HCT116 (cell line): Measurements from ENCODE around the gene CDH13.

Experiments
- CBX3 ChIP-seq: IDR thresholded peaks from 2 replicates; pipeline ENCODE4 v1.6.1; 2012; ENCODE audit warnings: low read depth
- POLR2AphosphoS5 ChIP-seq: IDR thresholded peaks from 2 replicates; pipeline ENCODE4 v1.6.1; 2011; ENCODE audit warnings: mild to moderate bottlenecking, low read depth, low read length, moderate library complexity
- RAD21 ChIP-seq: IDR thresholded peaks from 2 replicates; pipeline ENCODE4 v1.6.1; 2012; ENCODE audit warnings: low read depth, mild to moderate bottlenecking
- TCF7L2 ChIP-seq: IDR thresholded peaks from 2 replicates; pipeline ENCODE4 v1.7.0; 2011; ENCODE audit warnings: borderline replicate concordance, inconsistent platforms; ENCODE audit not compliant: insufficient read depth, insufficient read length; ENCODE audit errors: extremely low read depth
- ZFX ChIP-seq: fragments of 450-650 bp; IDR thresholded peaks from 2 replicates; pipeline ENCODE4 v1.6.1; 2017

DNA sequence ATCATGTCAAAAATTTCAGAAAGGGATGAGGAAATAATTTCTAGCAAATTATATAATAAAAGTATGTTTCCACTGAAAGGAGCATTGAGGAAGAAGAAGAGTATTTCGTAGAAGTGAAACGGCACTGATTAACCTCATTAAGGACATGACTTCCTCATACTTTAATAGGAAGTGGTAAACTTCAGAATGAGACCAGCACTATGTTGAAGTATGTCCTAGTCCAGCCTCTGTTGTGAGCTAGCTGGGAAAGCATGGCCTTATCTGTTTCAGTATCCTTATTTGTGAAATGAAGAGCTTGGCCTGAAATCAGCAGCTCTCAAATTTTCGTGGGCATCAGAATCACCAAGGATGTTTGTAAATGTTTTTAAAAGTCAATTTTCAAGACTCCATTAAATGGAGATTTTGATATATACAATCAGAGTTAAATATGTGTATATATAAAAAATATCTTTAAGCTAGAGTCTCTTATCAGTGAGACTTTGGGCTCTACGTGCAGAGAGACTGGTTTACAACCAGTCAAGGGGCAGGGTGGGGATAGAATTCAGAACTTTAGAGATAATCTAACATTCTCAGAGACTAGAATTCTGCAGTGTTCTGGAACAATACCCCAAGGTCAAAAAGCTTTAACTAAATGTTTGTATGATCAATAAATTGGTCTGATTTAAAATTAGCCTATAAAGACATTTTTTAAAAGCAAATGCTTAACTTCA is 365.4 kb downstream of the CDH13 start:
- TF ChIP-seq POLR2AphosphoS5 = no peak
- TF ChIP-seq TCF7L2 = no peak
- TF ChIP-seq CBX3 = no peak
- no peak for TF ChIP-seq RAD21
- TF ChIP-seq ZFX = no peak
